ENCODE results near the gene ADAMTSL1.

ADAMTSL1 gene

GRCh38 chr9:18786911-18787650 is 313.1 kb downstream of the ADAMTSL1 start:
- no peak for DNase-seq

GRCh38 chr9:18788256-18788655 is 314.3 kb downstream of the ADAMTSL1 start:
- DNase-seq, result no peak

- DNase-seq, result no peak
Measured at GRCh38 chr9:18791074-18791473, 317.1 kb downstream of the ADAMTSL1 start.

GRCh38 chr9:18793122-18793521 is 319.2 kb downstream of the ADAMTSL1 start:
- no peak for DNase-seq

- no peak for DNase-seq
Measured at GRCh38 chr9:18795947-18796671, 322.2 kb downstream of the ADAMTSL1 start.

- DNase-seq, result no peak
Measured at GRCh38 chr9:18796696-18797270, 322.8 kb downstream of the ADAMTSL1 start.

GRCh38 chr9:18798106-18798505 is 324.2 kb downstream of the ADAMTSL1 start:
- no peak for DNase-seq

- DNase-seq, result no peak
Measured at GRCh38 chr9:18798508-18799290, 324.7 kb downstream of the ADAMTSL1 start.

- DNase-seq, result no peak
Measured at GRCh38 chr9:18799428-18799827, 325.5 kb downstream of the ADAMTSL1 start.

- no peak for DNase-seq
Measured at GRCh38 chr9:18800579-18800978, 326.6 kb downstream of the ADAMTSL1 start.

- no peak for DNase-seq
Measured at GRCh38 chr9:18805386-18805785, 331.4 kb downstream of the ADAMTSL1 start.

GRCh38 chr9:18806232-18807080 is 332.5 kb downstream of the ADAMTSL1 start:
- DNase-seq, result no peak

GRCh38 chr9:18810581-18810980 is 336.6 kb downstream of the ADAMTSL1 start:
- no peak for DNase-seq

GRCh38 chr9:18811171-18811570 is 337.2 kb downstream of the ADAMTSL1 start:
- DNase-seq, result no peak

- DNase-seq, result no peak
Measured at GRCh38 chr9:18819418-18819817, 345.5 kb downstream of the ADAMTSL1 start.

GRCh38 chr9:18820566-18821095 is 346.7 kb downstream of the ADAMTSL1 start:
- DNase-seq, result no peak

- DNase-seq, result no peak
Measured at GRCh38 chr9:18821788-18822187, 347.8 kb downstream of the ADAMTSL1 start.

- no peak for DNase-seq
Measured at GRCh38 chr9:18822850-18823249, 348.9 kb downstream of the ADAMTSL1 start.

GRCh38 chr9:18824095-18824666 is 350.2 kb downstream of the ADAMTSL1 start:
- DNase-seq, result no peak

GRCh38 chr9:18825656-18826170 is 351.8 kb downstream of the ADAMTSL1 start:
- DNase-seq, result no peak

GRCh38 chr9:18826248-18826647 is 352.3 kb downstream of the ADAMTSL1 start:
- DNase-seq, result no peak
